ENCODE measurements around the gene PPT2.
"Not testable (repeated sequence)": the region's sequence is repeated elsewhere in the genome, so short reads cannot be mapped to it uniquely, and the experiment has no call there.

PPT2 gene

GRCh38 chr6:32190911-32191677, 37.2 kb downstream of the PPT2 start:
- DNase-seq = no peak

- no peak for DNase-seq
These were observed 38.0 kb downstream of the PPT2 start for GRCh38 chr6:32191696-32192607.

GRCh38 chr6:32192608-32193039, 38.7 kb downstream of the PPT2 start, which contains the start of gene GPSM3:
Gene GPSM3, minus strand, starts transcription at chr6:32192643. Its CDS starts 130 bp downstream, at chr6:32192513.
- no peak for DNase-seq

- not testable (repeated sequence) for DNase-seq
These were observed 39.2 kb downstream of the PPT2 start for GRCh38 chr6:32193096-32193495.

GRCh38 chr6:32194388-32194787, 40.4 kb downstream of the PPT2 start:
- no peak for DNase-seq

GRCh38 chr6:32194825-32195651, 41.1 kb downstream of the PPT2 start:
- DNase-seq = no peak

- peak; percentile 99 for DNase-seq
These were observed 41.6 kb downstream of the PPT2 start for GRCh38 chr6:32195652-32195901.

GRCh38 chr6:32195902-32196681, 42.2 kb downstream of the PPT2 start:
- DNase-seq = peak; percentile 83

- DNase-seq = no peak
These were observed 43.0 kb downstream of the PPT2 start for GRCh38 chr6:32196682-32197616.

GRCh38 chr6:32198345-32198696, 44.4 kb downstream of the PPT2 start:
- no peak for DNase-seq

GRCh38 chr6:32198866-32199265, 44.9 kb downstream of the PPT2 start:
- no peak for DNase-seq

GRCh38 chr6:32200711-32201475, 47.0 kb downstream of the PPT2 start:
- DNase-seq = no peak

GRCh38 chr6:32202186-32202585, 48.2 kb downstream of the PPT2 start:
- DNase-seq = no peak

- no peak for DNase-seq
These were observed 49.7 kb downstream of the PPT2 start for GRCh38 chr6:32203426-32204267.

- no peak for DNase-seq
These were observed 50.4 kb downstream of the PPT2 start for GRCh38 chr6:32204268-32204715.

GRCh38 chr6:32208996-32209395, 55.1 kb downstream of the PPT2 start:
- no peak for DNase-seq

- DNase-seq = no peak
These were observed 56.3 kb downstream of the PPT2 start for GRCh38 chr6:32210191-32210601.

GRCh38 chr6:32211432-32211831, 57.5 kb downstream of the PPT2 start:
- DNase-seq = not testable (repeated sequence)

GRCh38 chr6:32212076-32212760, 58.3 kb downstream of the PPT2 start:
- no peak for DNase-seq

All from NCI-H1105 treated with DMSO at 0.1 percent for 48 hours (cell line).